ENCODE measurements around the gene TMEM106C. TPM values are rescaled to one million over a fixed set of nuclear protein-coding genes. Genes with fewer than 3 reads are reported as not detected.

Gene TMEM106C
- total and polyA plus RNA-seq, 2 of the 13 experiments (the other 11 are each of a cell fraction or from before 2014, with no cell fraction given), result 132 to 192 TPM

- TF ChIP-seq, protein P1, sequence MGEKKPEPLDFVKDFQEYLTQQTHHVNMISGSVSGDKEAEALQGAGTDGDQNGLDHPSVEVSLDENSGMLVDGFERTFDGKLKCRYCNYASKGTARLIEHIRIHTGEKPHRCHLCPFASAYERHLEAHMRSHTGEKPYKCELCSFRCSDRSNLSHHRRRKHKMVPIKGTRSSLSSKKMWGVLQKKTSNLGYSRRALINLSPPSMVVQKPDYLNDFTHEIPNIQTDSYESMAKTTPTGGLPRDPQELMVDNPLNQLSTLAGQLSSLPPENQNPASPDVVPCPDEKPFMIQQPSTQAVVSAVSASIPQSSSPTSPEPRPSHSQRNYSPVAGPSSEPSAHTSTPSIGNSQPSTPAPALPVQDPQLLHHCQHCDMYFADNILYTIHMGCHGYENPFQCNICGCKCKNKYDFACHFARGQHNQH (CRISPR knock-in tag; IDR thresholded peaks at IDR 0.05), result 0 out of 2 replicates have a peak, but pooled peaks have one; percentile 6
- peak; percentile 30 for TF ChIP-seq ASH2L (IDR thresholded peaks at IDR 0.05; ENCODE audit: insufficient read length, low read depth, low read length)
- no peak for TF ChIP-seq ZFP90 (CRISPR knock-in tag; IDR thresholded peaks at IDR 0.05; ENCODE audit: borderline replicate concordance)
- peak; percentile 71 for TF ChIP-seq ZNF609 (CRISPR knock-in tag; IDR thresholded peaks at IDR 0.05; ENCODE audit: borderline replicate concordance)
- peak; percentile 62; the same call in 1 of the 2 replicates for TF ChIP-seq ZNF292 (CRISPR knock-in tag; IDR thresholded peaks at IDR 0.05; ENCODE audit: borderline replicate concordance, low read depth)
- peak; percentile 69 for TF ChIP-seq ARID5B (CRISPR knock-in tag; IDR thresholded peaks at IDR 0.05)
- TF ChIP-seq, protein P2, sequence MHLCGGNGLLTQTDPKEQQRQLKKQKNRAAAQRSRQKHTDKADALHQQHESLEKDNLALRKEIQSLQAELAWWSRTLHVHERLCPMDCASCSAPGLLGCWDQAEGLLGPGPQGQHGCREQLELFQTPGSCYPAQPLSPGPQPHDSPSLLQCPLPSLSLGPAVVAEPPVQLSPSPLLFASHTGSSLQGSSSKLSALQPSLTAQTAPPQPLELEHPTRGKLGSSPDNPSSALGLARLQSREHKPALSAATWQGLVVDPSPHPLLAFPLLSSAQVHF (CRISPR knock-in tag; IDR thresholded peaks at IDR 0.05), result no peak
- TF ChIP-seq ZSCAN9 (CRISPR knock-in tag; IDR thresholded peaks at IDR 0.05; ENCODE audit: borderline replicate concordance), result peak; percentile 63; the same call in 1 of the 2 replicates
- 0 out of 2 replicates have a peak, but pooled peaks have one; percentile 45 for TF ChIP-seq ZNF556 (CRISPR knock-in tag; IDR thresholded peaks at IDR 0.05; ENCODE audit: borderline replicate concordance)
- no peak for TF ChIP-seq ZNF800 (CRISPR knock-in tag; IDR thresholded peaks at IDR 0.05)
- no peak for TF ChIP-seq MLLT10 (CRISPR knock-in tag; IDR thresholded peaks at IDR 0.05)
- TF ChIP-seq MIER3 (CRISPR knock-in tag; IDR thresholded peaks at IDR 0.05; ENCODE audit: borderline replicate concordance), result no peak
- TF ChIP-seq ZKSCAN5 (CRISPR knock-in tag; IDR thresholded peaks at IDR 0.05), result peak; percentile 30; the same call in 1 of the 2 replicates
- TF ChIP-seq MTF2 (CRISPR knock-in tag; IDR thresholded peaks at IDR 0.05; ENCODE audit: borderline replicate concordance), result no peak
Observed at GRCh38 chr12:47949441-47950341, 13.7 kb upstream of the TMEM106C start (continued).

Measured in HepG2 (cell line).